Parathyroid adenoma (tissue), 2 donors: ENCODE data around the gene RCOR1.

Source experiments
- H2AFZ ChIP-seq: fragments of 300-600 bp; sonication (generic); one replicate; pipeline ENCODE4 v1.7.0; 2017; ENCODE audit warnings: antibody characterized with exemption, mild to moderate bottlenecking
- H3K27ac ChIP-seq: fragments of 300-600 bp; sonication (generic); one replicate; pipeline ENCODE4 v1.7.0; 2017
- H3K27me3 ChIP-seq: fragments of 300-600 bp; sonication (generic); one replicate; pipeline ENCODE4 v1.7.0; 2017; ENCODE audit warnings: low read length; ENCODE audit not compliant: control insufficient read depth, insufficient read depth
- H3K36me3 ChIP-seq: fragments of 300-600 bp; sonication (generic); one replicate; pipeline ENCODE4 v1.7.0; 2017; ENCODE audit warnings: low read length; ENCODE audit not compliant: control insufficient read depth, insufficient read depth
- H3K4me1 ChIP-seq: fragments of 300-600 bp; sonication (generic); one replicate; pipeline ENCODE4 v1.7.0; 2017; ENCODE audit warnings: control low read depth
- H3K4me2 ChIP-seq: fragments of 300-600 bp; sonication (generic); one replicate; pipeline ENCODE4 v1.7.0; 2017; ENCODE audit warnings: low read length
- H3K4me3 ChIP-seq: fragments of 300-600 bp; sonication (generic); one replicate; pipeline ENCODE4 v1.7.0; 2017; ENCODE audit warnings: low read depth, low read length
- H3K79me2 ChIP-seq: fragments of 300-600 bp; sonication (generic); one replicate; pipeline ENCODE4 v1.7.0; 2017; ENCODE audit warnings: control low read depth
- H3K9ac ChIP-seq: fragments of 300-600 bp; sonication (generic); one replicate; pipeline ENCODE4 v1.7.0; 2017; ENCODE audit warnings: mild to moderate bottlenecking
- H3K9me3 ChIP-seq: fragments of 300-600 bp; sonication (generic); one replicate; pipeline ENCODE4 v1.7.0; 2017; ENCODE audit warnings: low read length; ENCODE audit not compliant: control insufficient read depth
- CTCF ChIP-seq: fragments of 300-600 bp; sonication (generic); IDR thresholded peaks from one replicate; pipeline ENCODE4 v1.7.0; 2017; ENCODE audit warnings: antibody characterized with exemption, mild to moderate bottlenecking
- donor health status: primary hyperparathyroidism.

The RCOR1 gene

GRCh38 chr14:102769049-102769327 lies 176.5 kb downstream of the RCOR1 start:
- no peak overlapping the region for H3K27ac ChIP-seq
- H3K4me2 ChIP-seq, result no peak overlapping the region
- no peaks in the 10 kb centered on the region for H3K79me2 ChIP-seq
- H2AFZ ChIP-seq, result no peak overlapping the region
- no peaks in the 10 kb centered on the region for H3K36me3 ChIP-seq
- no peak overlapping the region for H3K4me3 ChIP-seq
- H3K9ac ChIP-seq, result no peak overlapping the region
- no peaks in the 10 kb centered on the region for H3K9me3 ChIP-seq
- no peaks in the 10 kb centered on the region for H3K4me1 ChIP-seq
- H3K27me3 ChIP-seq, result no peaks in the 10 kb centered on the region
- TF ChIP-seq CTCF, result no peak

- no peak overlapping the region for H2AFZ ChIP-seq
Measured at GRCh38 chr14:102770147-102771123, 178.0 kb downstream of the RCOR1 start.

GRCh38 chr14:102771144-102771543 lies 178.7 kb downstream of the RCOR1 start:
- TF ChIP-seq CTCF, result no peak
- no peaks in the 10 kb centered on the region for H3K79me2 ChIP-seq
- H3K4me1 ChIP-seq, result no peaks in the 10 kb centered on the region

More at GRCh38 chr14:102770147-102771123, 178.0 kb downstream of the RCOR1 start:
- no peak overlapping the region for H3K9ac ChIP-seq
- no peak overlapping the region for H3K4me2 ChIP-seq
- no peak overlapping the region for H3K27ac ChIP-seq
- no peak for TF ChIP-seq CTCF
- H3K9me3 ChIP-seq, result no peaks in the 10 kb centered on the region
- H3K79me2 ChIP-seq, result no peaks in the 10 kb centered on the region
- no peaks in the 10 kb centered on the region for H3K27me3 ChIP-seq
- H3K4me3 ChIP-seq, result no peak overlapping the region
- no peaks in the 10 kb centered on the region for H3K4me1 ChIP-seq
- no peaks in the 10 kb centered on the region for H3K36me3 ChIP-seq

GRCh38 chr14:102772781-102773570 lies 180.5 kb downstream of the RCOR1 start:
- no peaks in the 10 kb centered on the region for H3K4me1 ChIP-seq

More at GRCh38 chr14:102771144-102771543, 178.7 kb downstream of the RCOR1 start:
- H2AFZ ChIP-seq, result no peak overlapping the region
- H3K4me2 ChIP-seq, result no peak overlapping the region
- no peaks in the 10 kb centered on the region for H3K27me3 ChIP-seq
- no peak overlapping the region for H3K27ac ChIP-seq
- H3K9me3 ChIP-seq, result no peaks in the 10 kb centered on the region
- no peaks in the 10 kb centered on the region for H3K36me3 ChIP-seq
- H3K9ac ChIP-seq, result no peak overlapping the region
- no peak overlapping the region for H3K4me3 ChIP-seq

More at GRCh38 chr14:102772781-102773570, 180.5 kb downstream of the RCOR1 start:
- no peaks in the 10 kb centered on the region for H3K36me3 ChIP-seq
- H3K27ac ChIP-seq, result no peak overlapping the region
- no peak for TF ChIP-seq CTCF
- no peak overlapping the region for H3K4me2 ChIP-seq
- no peak overlapping the region for H2AFZ ChIP-seq
- no peak overlapping the region for H3K4me3 ChIP-seq
- no peaks in the 10 kb centered on the region for H3K27me3 ChIP-seq
- H3K9me3 ChIP-seq, result no peaks in the 10 kb centered on the region
- no peaks in the 10 kb centered on the region for H3K79me2 ChIP-seq
- H3K9ac ChIP-seq, result no peak overlapping the region
